Parathyroid adenoma (tissue), 2 donors: ENCODE measurements around the gene CFAP97D2.

ENCODE experiments used
- H2AFZ ChIP-seq: fragments of 300-600 bp; sonication (generic); one replicate; pipeline ENCODE4 v1.7.0; 2017; ENCODE audit warnings: antibody characterized with exemption, mild to moderate bottlenecking
- H3K27ac ChIP-seq: fragments of 300-600 bp; sonication (generic); one replicate; pipeline ENCODE4 v1.7.0; 2017
- H3K27me3 ChIP-seq: fragments of 300-600 bp; sonication (generic); one replicate; pipeline ENCODE4 v1.7.0; 2017; ENCODE audit warnings: low read length; ENCODE audit not compliant: control insufficient read depth, insufficient read depth
- H3K36me3 ChIP-seq: fragments of 300-600 bp; sonication (generic); one replicate; pipeline ENCODE4 v1.7.0; 2017; ENCODE audit warnings: low read length; ENCODE audit not compliant: control insufficient read depth, insufficient read depth
- H3K4me1 ChIP-seq: fragments of 300-600 bp; sonication (generic); one replicate; pipeline ENCODE4 v1.7.0; 2017; ENCODE audit warnings: control low read depth
- H3K4me2 ChIP-seq: fragments of 300-600 bp; sonication (generic); one replicate; pipeline ENCODE4 v1.7.0; 2017; ENCODE audit warnings: low read length
- H3K4me3 ChIP-seq: fragments of 300-600 bp; sonication (generic); one replicate; pipeline ENCODE4 v1.7.0; 2017; ENCODE audit warnings: low read depth, low read length
- H3K79me2 ChIP-seq: fragments of 300-600 bp; sonication (generic); one replicate; pipeline ENCODE4 v1.7.0; 2017; ENCODE audit warnings: control low read depth
- H3K9ac ChIP-seq: fragments of 300-600 bp; sonication (generic); one replicate; pipeline ENCODE4 v1.7.0; 2017; ENCODE audit warnings: mild to moderate bottlenecking
- H3K9me3 ChIP-seq: fragments of 300-600 bp; sonication (generic); one replicate; pipeline ENCODE4 v1.7.0; 2017; ENCODE audit warnings: low read length; ENCODE audit not compliant: control insufficient read depth
- CTCF ChIP-seq: fragments of 300-600 bp; sonication (generic); IDR thresholded peaks from one replicate; pipeline ENCODE4 v1.7.0; 2017; ENCODE audit warnings: antibody characterized with exemption, mild to moderate bottlenecking
- donor health status: primary hyperparathyroidism.

The CFAP97D2 gene

GRCh38 chr13:114140906-114141250 is 38.2 kb upstream of the CFAP97D2 start:
- H2AFZ ChIP-seq, result no peak overlapping the region
- H3K9ac ChIP-seq, result no peak overlapping the region
- no peaks in the 10 kb centered on the region for H3K79me2 ChIP-seq
- no peaks in the 10 kb centered on the region for H3K4me1 ChIP-seq
- H3K27me3 ChIP-seq, result no peaks in the 10 kb centered on the region
- TF ChIP-seq CTCF, result no peak
- no peak overlapping the region for H3K27ac ChIP-seq
- H3K36me3 ChIP-seq, result no peaks in the 10 kb centered on the region
- no peak overlapping the region for H3K4me3 ChIP-seq
- no peaks in the 10 kb centered on the region for H3K9me3 ChIP-seq
- no peak overlapping the region for H3K4me2 ChIP-seq

- no peak overlapping the region for H3K9ac ChIP-seq
- no peak overlapping the region for H2AFZ ChIP-seq
- no peaks in the 10 kb centered on the region for H3K9me3 ChIP-seq
- H3K4me1 ChIP-seq, result no peaks in the 10 kb centered on the region
- H3K36me3 ChIP-seq, result no peaks in the 10 kb centered on the region
- no peaks in the 10 kb centered on the region for H3K79me2 ChIP-seq
- H3K27ac ChIP-seq, result no peak overlapping the region
- H3K4me3 ChIP-seq, result no peak overlapping the region
- H3K27me3 ChIP-seq, result no peaks in the 10 kb centered on the region
- no peak for TF ChIP-seq CTCF
- H3K4me2 ChIP-seq, result no peak overlapping the region
These were observed 37.6 kb upstream of the CFAP97D2 start for GRCh38 chr13:114141261-114141996.

GRCh38 chr13:114142137-114142550 is 36.9 kb upstream of the CFAP97D2 start:
- Histone ChIP-seq H3K4me1 (no peaks in the 10 kb centered on the region), H3K9me3 (no peaks in the 10 kb centered on the region)

GRCh38 chr13:114142640-114143490 is 36.2 kb upstream of the CFAP97D2 start:
- H3K4me2 ChIP-seq, result no peak overlapping the region
- H2AFZ ChIP-seq, result no peak overlapping the region
- H3K9me3 ChIP-seq, result no peaks in the 10 kb centered on the region
- no peak overlapping the region for H3K4me3 ChIP-seq
- H3K36me3 ChIP-seq, result no peaks in the 10 kb centered on the region
- no peaks in the 10 kb centered on the region for H3K27me3 ChIP-seq
- no peak overlapping the region for H3K27ac ChIP-seq
- TF ChIP-seq CTCF, result no peak
- H3K79me2 ChIP-seq, result no peaks in the 10 kb centered on the region
- H3K4me1 ChIP-seq, result no peaks in the 10 kb centered on the region
- no peak overlapping the region for H3K9ac ChIP-seq

More at GRCh38 chr13:114142137-114142550, 36.9 kb upstream of the CFAP97D2 start:
- Histone ChIP-seq H3K27me3 (no peaks in the 10 kb centered on the region), H3K36me3 (no peaks in the 10 kb centered on the region), H3K4me3 (no peak overlapping the region), H3K4me2 (no peak overlapping the region), H2AFZ (no peak overlapping the region), H3K79me2 (no peaks in the 10 kb centered on the region), H3K9ac (no peak overlapping the region), H3K27ac (no peak overlapping the region)
- TF ChIP-seq CTCF, result no peak
